Liver (tissue), 3 donors: ENCODE data around the gene SFMBT2.

Source experiments
- JUND ChIP-seq, 2 donors: IDR thresholded peaks; 2 replicates each; pipeline ENCODE4 v1.6.1; 2016; ENCODE audit warnings: antibody characterized with exemption in 2 of 2
- TAF1 ChIP-seq: conservative IDR thresholded peaks from 2 replicates; pipeline ENCODE4 v1.6.1; 2016; ENCODE audit warnings: antibody characterized with exemption, mild to moderate bottlenecking
- TF ChIP-seq, protein P1 (sequence below): fragments of 150-350 bp; IDR thresholded peaks from 2 replicates; pipeline ENCODE4 v1.5.1; 2017; ENCODE audit warnings: improper control_type of control experiment, low read depth, low read length; ENCODE audit not compliant: missing input control
- donor health status: healthy.
- donor health status: healthy.

DNA sequence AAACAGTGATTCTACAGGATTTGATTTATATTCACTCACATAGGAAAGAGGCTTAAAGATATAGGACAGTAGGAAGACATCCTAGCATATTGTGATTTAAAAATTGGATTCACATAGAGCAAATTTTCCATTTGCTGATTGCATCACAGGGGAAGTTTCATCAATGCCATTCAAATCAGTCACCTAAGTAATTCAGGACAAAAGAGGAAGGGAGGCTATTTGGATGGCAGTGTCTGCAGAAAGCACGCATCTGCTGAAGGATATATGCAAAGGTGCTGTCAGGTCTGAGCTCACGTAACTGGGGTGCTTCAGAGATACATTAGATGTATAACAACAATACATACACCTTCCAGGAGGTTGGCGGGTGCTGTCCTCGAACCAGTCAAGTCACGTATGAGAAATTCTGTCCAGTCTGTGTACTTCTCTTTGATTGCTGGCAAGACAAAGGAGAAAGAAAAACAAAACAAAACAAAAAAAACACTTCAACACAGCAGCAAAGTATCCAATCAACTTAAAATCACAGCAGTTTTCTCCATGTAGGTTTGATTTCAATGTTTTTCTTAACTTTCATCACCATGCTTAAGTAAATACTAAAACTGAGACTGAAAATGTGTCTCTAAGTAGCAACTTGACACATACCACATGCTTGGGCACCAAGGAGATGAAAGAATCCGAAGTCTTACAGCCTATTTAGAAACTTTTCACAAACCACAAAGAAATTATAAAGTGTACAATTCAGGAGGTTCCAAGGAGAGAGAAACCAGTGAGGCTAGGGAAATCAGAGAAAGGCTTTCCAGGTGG lies 125.1 kb downstream of the SFMBT2 start:
- TF ChIP-seq, protein P1, sequence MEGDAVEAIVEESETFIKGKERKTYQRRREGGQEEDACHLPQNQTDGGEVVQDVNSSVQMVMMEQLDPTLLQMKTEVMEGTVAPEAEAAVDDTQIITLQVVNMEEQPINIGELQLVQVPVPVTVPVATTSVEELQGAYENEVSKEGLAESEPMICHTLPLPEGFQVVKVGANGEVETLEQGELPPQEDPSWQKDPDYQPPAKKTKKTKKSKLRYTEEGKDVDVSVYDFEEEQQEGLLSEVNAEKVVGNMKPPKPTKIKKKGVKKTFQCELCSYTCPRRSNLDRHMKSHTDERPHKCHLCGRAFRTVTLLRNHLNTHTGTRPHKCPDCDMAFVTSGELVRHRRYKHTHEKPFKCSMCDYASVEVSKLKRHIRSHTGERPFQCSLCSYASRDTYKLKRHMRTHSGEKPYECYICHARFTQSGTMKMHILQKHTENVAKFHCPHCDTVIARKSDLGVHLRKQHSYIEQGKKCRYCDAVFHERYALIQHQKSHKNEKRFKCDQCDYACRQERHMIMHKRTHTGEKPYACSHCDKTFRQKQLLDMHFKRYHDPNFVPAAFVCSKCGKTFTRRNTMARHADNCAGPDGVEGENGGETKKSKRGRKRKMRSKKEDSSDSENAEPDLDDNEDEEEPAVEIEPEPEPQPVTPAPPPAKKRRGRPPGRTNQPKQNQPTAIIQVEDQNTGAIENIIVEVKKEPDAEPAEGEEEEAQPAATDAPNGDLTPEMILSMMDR: no peak
- TF ChIP-seq JUND (IDR thresholded peaks at IDR 0.05): no peak
- TF ChIP-seq TAF1: no peak
